Fibroblast of skin of right biceps (primary cell): Measurements from ENCODE around the gene ADD3.
"Not testable (repeated sequence)": the region's sequence is repeated elsewhere in the genome, so short reads cannot be mapped to it uniquely, and the experiment has no call there.

Experiments
- DNase-seq: peaks from one replicate; pipeline ENCODE4 v3.0.0-alpha.2; 2013

The ADD3 gene

DNA sequence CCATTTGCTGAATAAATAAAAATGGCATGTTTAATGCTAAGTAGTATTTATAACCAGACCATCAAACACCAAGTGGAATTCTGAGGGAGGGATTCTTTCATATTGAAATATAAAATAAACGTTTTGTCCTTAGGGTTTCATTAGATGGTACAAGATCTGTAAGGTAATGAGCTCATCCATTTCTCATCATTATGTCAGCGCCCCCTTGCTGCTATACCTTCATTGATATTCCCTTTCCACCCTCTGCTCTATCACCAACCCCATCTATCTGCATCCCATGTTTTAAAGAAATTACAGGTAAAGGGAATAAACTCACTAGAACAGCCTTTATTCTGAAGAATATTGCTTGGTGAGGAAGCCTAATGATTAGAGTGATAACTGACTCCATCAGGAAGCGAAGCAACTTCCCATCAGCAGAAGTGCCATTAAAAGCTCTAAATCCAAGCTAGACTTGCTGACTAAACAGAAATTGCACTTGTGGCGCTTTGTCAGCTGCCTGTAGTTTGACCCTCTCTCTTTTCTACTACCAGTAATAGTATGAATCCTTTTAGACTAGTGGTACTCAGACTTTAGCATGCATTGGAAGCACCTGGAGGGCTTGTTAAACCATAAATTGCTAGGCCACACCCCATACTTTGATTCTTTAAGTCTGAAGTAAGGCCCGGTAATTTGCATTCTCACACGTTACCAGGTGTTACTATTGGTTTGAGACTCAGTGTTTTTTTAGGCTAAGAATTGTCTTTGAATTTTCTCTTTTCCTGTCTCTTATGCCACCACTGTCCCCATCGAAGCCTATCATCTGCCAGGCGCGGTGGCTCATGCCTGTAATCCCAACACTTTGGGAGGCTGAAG, 27.5 kb downstream of the ADD3 start:
- no peak for DNase-seq

GRCh38 chr10:110036640-110037039, 28.9 kb downstream of the ADD3 start:
- no peak for DNase-seq

GRCh38 chr10:110039254-110039653, 31.5 kb downstream of the ADD3 start:
- no peak for DNase-seq

DNA sequence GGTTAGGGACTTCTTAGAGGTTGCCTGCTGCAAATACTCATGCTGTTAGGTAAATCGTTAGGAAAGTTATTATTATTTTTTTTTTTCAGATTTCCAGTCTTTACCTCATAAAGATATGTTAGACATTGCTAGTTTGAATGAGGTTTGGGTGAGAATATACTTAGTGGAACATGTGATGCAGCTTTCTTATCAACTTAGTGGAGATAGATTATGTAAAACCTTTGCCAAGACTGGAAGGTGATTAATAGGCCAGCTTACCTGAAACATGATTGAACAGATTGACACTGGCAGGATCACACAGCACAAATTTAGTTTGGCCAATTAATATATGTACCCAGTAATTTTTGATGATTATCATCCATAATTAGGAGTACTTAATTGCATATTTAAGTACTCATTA, 32.3 kb downstream of the ADD3 start:
- no peak for DNase-seq

GRCh38 chr10:110040767-110041478, 33.1 kb downstream of the ADD3 start:
- DNase-seq: peak; percentile 46

- no peak for DNase-seq
These were observed 33.7 kb downstream of the ADD3 start for GRCh38 chr10:110041479-110041829.

DNA sequence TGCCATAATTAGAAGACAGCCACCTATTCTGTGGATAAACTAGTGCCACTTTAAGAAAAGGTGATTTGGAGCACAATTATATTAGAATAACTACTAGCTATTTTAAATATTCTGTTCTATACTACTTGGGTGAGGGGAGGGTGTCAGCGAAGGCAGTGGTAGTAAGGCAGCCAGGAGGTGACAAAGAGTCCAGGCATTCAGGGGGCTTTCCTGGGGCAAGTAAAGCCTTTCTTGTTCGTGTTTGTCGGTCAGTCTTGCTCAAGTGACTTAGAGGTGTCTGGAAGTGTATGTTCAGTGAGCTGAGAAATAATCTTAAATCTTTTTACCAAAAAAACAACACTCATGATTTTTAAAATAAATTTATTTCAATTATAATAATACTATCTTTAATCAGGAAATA, 34.4 kb downstream of the ADD3 start:
- peak; percentile 30 for DNase-seq

- no peak for DNase-seq
These were observed 35.1 kb downstream of the ADD3 start for GRCh38 chr10:110042891-110043290.

GRCh38 chr10:110044681-110045080, 36.9 kb downstream of the ADD3 start:
- DNase-seq: peak; percentile 33

DNA sequence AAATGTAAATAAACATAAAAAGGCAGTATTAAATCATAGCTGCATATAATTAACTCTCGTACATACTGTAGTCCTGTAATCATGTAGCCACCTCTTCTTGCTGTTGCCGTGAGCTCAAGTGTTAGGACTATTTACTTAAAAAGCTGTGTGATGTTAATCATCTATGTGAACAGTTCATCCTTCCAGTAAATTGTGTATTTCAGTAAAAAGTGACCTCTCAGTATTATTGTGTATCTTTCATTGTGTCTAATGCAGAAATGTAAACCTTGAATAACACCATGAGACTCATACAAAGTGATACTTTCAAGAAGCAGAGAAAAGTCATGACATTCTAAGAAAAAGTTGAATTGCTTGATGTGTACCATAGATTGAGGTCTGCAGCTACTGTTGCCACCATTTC, 38.0 kb downstream of the ADD3 start:
- DNase-seq: no peak

DNA sequence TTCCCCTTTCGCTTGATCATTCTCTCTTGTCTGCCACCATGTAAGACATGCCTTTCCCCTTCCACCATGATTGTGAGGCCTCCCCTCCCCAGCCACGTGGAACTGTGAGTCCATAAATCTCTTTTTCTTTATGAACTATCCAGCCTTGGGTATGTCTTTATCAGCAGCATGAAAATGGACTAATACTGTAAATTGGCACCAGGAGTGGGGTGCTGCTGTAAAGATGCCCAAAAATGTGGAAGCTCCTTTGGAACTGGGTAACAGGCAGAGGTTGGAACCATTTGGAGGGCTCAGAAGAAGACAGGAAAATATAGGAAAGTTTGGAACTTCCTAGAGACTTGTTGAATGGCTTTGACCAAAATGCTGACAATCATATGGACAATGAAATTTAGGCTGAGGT, 40.4 kb downstream of the ADD3 start:
- not testable (repeated sequence) for DNase-seq

GRCh38 chr10:110048781-110049180, 41.0 kb downstream of the ADD3 start:
- DNase-seq: no peak

- DNase-seq: not testable (repeated sequence)
These were observed 42.3 kb downstream of the ADD3 start for GRCh38 chr10:110049889-110050591.

GRCh38 chr10:110051487-110051886, 43.7 kb downstream of the ADD3 start:
- no peak for DNase-seq

- DNase-seq: no peak
These were observed 45.1 kb downstream of the ADD3 start for GRCh38 chr10:110052916-110053315.

- DNase-seq: peak; percentile 86
These were observed 49.0 kb downstream of the ADD3 start for GRCh38 chr10:110056822-110057221.

GRCh38 chr10:110057456-110057855, 49.7 kb downstream of the ADD3 start:
- DNase-seq: peak; percentile 60

DNA sequence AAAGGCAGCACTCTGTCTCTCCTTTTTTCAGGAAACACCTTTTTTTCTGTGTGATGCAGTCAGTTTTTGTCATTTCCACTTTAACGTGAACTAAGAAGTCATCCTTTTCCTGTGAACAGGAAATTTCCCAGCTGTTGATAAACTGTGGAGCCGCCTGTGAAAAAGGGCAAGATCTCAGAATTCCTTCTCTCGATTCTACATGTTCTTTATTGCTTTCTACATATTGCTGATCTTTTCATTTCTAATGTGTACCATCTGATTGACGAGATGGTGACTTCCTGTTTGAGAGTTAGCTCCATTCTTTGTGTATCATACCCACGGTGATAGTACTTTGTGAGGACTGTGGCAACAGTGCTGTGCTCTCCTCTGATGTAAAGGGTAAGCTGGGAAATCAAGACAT, 50.4 kb downstream of the ADD3 start:
- DNase-seq: no peak

DNA sequence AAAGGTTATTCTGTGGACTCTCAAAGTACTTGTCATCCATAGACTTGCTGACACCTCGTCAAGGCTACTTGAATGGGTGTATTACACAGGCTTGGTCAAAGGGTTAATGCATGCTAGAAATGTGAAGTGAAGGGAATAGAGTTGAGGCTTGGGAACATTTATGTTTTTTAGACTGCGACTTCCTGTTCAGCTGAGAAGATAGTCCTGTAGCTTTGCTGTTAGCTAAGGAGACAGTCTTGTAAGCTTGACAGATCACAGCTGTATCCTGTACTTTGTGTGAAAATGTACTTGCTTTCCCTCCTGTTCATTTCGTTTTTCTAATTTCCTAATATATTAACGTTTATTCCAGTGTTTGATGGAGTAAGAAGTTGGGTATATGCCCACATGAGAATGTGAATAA, 52.1 kb downstream of the ADD3 start:
- DNase-seq: no peak

DNA sequence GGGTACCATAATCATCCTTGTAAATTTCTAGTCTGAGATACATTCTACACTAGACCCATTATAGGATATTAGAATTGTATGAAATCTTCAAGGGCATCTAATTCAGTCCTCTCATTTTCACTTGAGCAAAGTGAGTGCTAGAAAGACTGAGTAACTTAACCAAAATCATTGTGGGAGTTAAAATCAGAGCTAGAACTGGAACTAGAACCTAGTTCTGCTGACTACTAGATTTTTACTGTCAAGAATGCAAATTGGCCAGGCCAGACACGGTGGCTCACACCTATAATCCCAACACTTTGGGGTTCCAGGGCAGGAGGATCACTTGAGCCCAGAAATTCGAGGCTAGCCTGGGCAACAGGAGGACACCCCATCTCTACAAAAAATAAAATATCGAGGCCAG, 53.9 kb downstream of the ADD3 start:
- no peak for DNase-seq

DNA sequence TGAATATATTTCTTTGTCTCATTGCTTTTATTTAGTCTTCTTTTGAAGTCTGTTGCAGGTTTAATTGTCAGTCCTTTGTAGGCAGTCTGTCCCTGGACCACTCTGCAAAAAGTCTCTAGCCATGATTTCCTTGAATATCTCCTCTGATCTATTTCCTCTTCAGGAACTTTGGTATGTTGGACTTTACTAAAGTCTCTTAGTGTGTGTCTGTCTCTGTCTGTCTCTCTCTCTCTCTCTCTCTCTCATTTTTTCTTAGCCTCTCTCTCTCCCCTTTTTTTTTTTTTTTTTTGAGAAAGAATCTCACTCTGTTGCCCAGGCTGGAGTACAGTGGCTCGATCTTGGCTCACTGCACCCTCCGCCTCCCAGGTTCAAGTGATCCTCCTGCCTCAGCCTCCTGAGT, 57.5 kb downstream of the ADD3 start:
- DNase-seq: no peak

GRCh38 chr10:110067960-110068770, 60.4 kb downstream of the ADD3 start:
- DNase-seq: peak; percentile 14

DNA sequence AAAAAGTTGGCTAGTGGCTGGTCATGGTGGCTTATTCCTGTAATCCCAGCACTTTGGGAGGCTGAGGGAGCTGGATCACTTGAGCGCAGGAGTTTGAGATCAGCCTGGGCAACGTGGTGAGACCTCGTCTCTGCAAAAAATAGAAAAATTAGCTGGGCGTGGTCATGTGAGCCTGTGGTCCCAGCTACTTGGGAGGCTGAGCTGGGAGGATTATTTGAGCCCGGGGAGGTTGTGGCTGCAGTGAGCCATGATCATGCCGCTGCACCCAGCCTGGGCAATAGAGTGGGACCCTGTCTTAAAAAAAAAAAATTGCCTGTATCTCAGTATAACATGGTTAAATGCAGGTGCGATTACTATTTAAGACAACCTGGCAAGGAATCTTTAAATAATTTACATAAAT, 61.0 kb downstream of the ADD3 start:
- DNase-seq: no peak
